A673 (cell line): ENCODE data around the gene ST6GALNAC6. TPM values are rescaled to one million over a fixed set of nuclear protein-coding genes. Genes with fewer than 3 reads are reported as not detected.

Experiments used
- BruUV-seq: library from RNA; stranded (reverse); fragments of 400-500 nt; replicated peaks from 2 replicates; lab custom pipeline; 2021; lab: Mats Ljungman, UMichigan
- CTCF ChIA-PET: fragments of 300-600 bp; sonication (Branson Sonifier 250); formaldehyde crosslinking; loops from one replicate; lab custom pipeline; 2022; ENCODE audit warnings: antibody characterized with exemption; lab: Charles Lee
- POLR2A ChIA-PET: fragments of 300-600 bp; sonication (Branson Sonifier 250); formaldehyde crosslinking; loops from one replicate; lab custom pipeline; 2022; ENCODE audit warnings: antibody characterized with exemption; ENCODE audit not compliant: low non-redundant PET; lab: Charles Lee
- DNase-seq: peaks from one replicate; pipeline ENCODE4 v3.0.0-alpha.2; 2015; ENCODE audit warnings: low spot score
- H3K27ac ChIP-seq: fragments of 200-600 bp; sonication (generic); 2 replicates; pipeline ENCODE4 v1.5.1; 2016; ENCODE audit warnings: mixed run types, low read depth, mild to moderate bottlenecking, mixed read lengths, antibody characterized with exemption, low read length; ENCODE audit not compliant: poor library complexity, severe bottlenecking
- H3K27me3 ChIP-seq: fragments of 200-600 bp; sonication (generic); replicated peaks from 2 replicates; pipeline ENCODE4 v1.6.1; 2017; ENCODE audit warnings: mixed run types, low read depth, mild to moderate bottlenecking, mixed read lengths, antibody characterized with exemption, low read length; ENCODE audit not compliant: insufficient read depth, poor library complexity
- H3K36me3 ChIP-seq: fragments of 200-600 bp; sonication (generic); 2 replicates; pipeline ENCODE4 v1.6.1; 2016; ENCODE audit warnings: mixed run types, mild to moderate bottlenecking, mixed read lengths, antibody characterized with exemption, low read length; ENCODE audit not compliant: insufficient read depth, poor library complexity, severe bottlenecking
- H3K4me1 ChIP-seq: fragments of 200-600 bp; sonication (generic); 2 replicates; pipeline ENCODE4 v1.6.1; 2017; ENCODE audit warnings: mixed run types, mild to moderate bottlenecking, mixed read lengths, antibody characterized with exemption, low read length; ENCODE audit not compliant: insufficient read depth, poor library complexity, severe bottlenecking
- H3K4me3 ChIP-seq: fragments of 200-600 bp; sonication (generic); 2 replicates; pipeline ENCODE4 v1.5.1; 2016; ENCODE audit warnings: low read depth, mixed run types, mild to moderate bottlenecking, mixed read lengths, low read length; ENCODE audit not compliant: poor library complexity, severe bottlenecking
- H3K9me3 ChIP-seq: fragments of 200-600 bp; sonication (generic); 2 replicates; pipeline ENCODE4 v1.6.1; 2016; ENCODE audit warnings: mixed run types, low read depth, mild to moderate bottlenecking, mixed read lengths, antibody characterized with exemption, low read length; ENCODE audit not compliant: poor library complexity, severe bottlenecking
- CTCF ChIP-seq: fragments of 300-800, 200-600 bp; sonication (generic); conservative IDR thresholded peaks from 2 replicates; pipeline ENCODE4 v1.5.1; 2017; ENCODE audit warnings: low read depth, mild to moderate bottlenecking, antibody characterized with exemption, low read length, moderate library complexity, mixed read lengths
- EZH2 ChIP-seq: fragments of 200-600 bp; sonication (generic); IDR thresholded peaks from 2 replicates; pipeline ENCODE4 v1.6.1; 2017; ENCODE audit warnings: borderline replicate concordance, low read depth, mild to moderate bottlenecking, mixed read lengths, antibody characterized with exemption, low read length; ENCODE audit not compliant: poor library complexity, severe bottlenecking
- intact Hi-C: fragments of 100-400 bp; cut with micrococcal nuclease; formaldehyde crosslinking; loops from one replicate; pipeline ENCODE4 v1.10.0; 2022; ENCODE audit not compliant: unreplicated experiment
- total RNA-seq: library from RNA; stranded (reverse); gene quantifications from 2 replicates; pipeline ENCODE4 v1.2.3, GENCODE V29; 2021

Gene ST6GALNAC6
- total RNA-seq, 1 experiment from 2014 or later = 34.7 TPM

GRCh38 chr9:127860260-127860659 lies 39.1 kb downstream of the ST6GALNAC6 start:
- Histone ChIP-seq H3K4me3 (no peak overlapping the region), H3K9me3 (no peaks in the 10 kb centered on the region), H3K4me1 (no peaks in the 10 kb centered on the region), H3K27ac (no peak overlapping the region), H3K36me3 (no peaks in the 10 kb centered on the region), H3K27me3 (no peaks in the 10 kb centered on the region)
- POLR2A ChIA-PET = no interaction called here
- DNase-seq = no peak
- intact Hi-C loops = no loop called here
- no TSS peak for BruUV-seq
- no peak for TF ChIP-seq EZH2
- TF ChIP-seq CTCF = no peak
- CTCF ChIA-PET = interaction anchor here (0.6 kb wide), 1 partner anchor 34 kb away, joined by 3 read pairs; no protein-coding TSS in a partner anchor

- Histone ChIP-seq H3K27ac (no peak overlapping the region), H3K4me1 (peaks cover 9% of the 10 kb centered on the region), H3K9me3 (no peaks in the 10 kb centered on the region), H3K4me3 (no peak overlapping the region), H3K36me3 (no peaks in the 10 kb centered on the region), H3K27me3 (no peaks in the 10 kb centered on the region)
- TF ChIP-seq EZH2 (no peak), CTCF (no peak)
- no peak for DNase-seq
- ChIA-PET POLR2A (no interaction called here), CTCF (no interaction called here)
- no TSS peak for BruUV-seq
- intact Hi-C loops = no loop called here
These were observed 41.3 kb downstream of the ST6GALNAC6 start for GRCh38 chr9:127858041-127858512.

GRCh38 chr9:127857278-127857677 lies 42.1 kb downstream of the ST6GALNAC6 start:
- Histone ChIP-seq H3K36me3 (no peaks in the 10 kb centered on the region), H3K4me3 (no peak overlapping the region), H3K4me1 (peaks cover 13% of the 10 kb centered on the region), H3K27me3 (no peaks in the 10 kb centered on the region), H3K9me3 (no peaks in the 10 kb centered on the region), H3K27ac (no peak overlapping the region)
- no TSS peak for BruUV-seq
- ChIA-PET CTCF (no interaction called here), POLR2A (no interaction called here)
- DNase-seq = no peak
- intact Hi-C loops = no loop called here
- TF ChIP-seq CTCF = no peak
- no peak for TF ChIP-seq EZH2
